Thyroid gland (tissue), 4 donors: ENCODE results near the gene HOXC4.

Source experiments
- POLR2A ChIP-seq, 2 donors: fragments of 450-650 bp; IDR thresholded peaks; one replicate each; pipeline ENCODE4 v1.6.1; 2017; ENCODE audit warnings: antibody characterized with exemption in 2 of 2, mild to moderate bottlenecking in 2 of 2, moderate library complexity in 1 of 2
- TF ChIP-seq, protein P1 (sequence below), 6 experiments: fragments of 200-600 bp in 3 of 6; fragments of 450-650 bp in 3 of 6; sonication (generic) in 3 of 6; IDR thresholded peaks; one replicate each; pipeline ENCODE4 v1.5.1; 2016 to 2019; ENCODE audit warnings: antibody characterized with exemption in 6 of 6, mild to moderate bottlenecking in 2 of 6, inconsistent platforms in 1 of 6, moderate library complexity in 1 of 6

GRCh38 chr12:54040648-54041047, 13.0 kb upstream of the HOXC4 start:
- TF ChIP-seq, protein P1, sequence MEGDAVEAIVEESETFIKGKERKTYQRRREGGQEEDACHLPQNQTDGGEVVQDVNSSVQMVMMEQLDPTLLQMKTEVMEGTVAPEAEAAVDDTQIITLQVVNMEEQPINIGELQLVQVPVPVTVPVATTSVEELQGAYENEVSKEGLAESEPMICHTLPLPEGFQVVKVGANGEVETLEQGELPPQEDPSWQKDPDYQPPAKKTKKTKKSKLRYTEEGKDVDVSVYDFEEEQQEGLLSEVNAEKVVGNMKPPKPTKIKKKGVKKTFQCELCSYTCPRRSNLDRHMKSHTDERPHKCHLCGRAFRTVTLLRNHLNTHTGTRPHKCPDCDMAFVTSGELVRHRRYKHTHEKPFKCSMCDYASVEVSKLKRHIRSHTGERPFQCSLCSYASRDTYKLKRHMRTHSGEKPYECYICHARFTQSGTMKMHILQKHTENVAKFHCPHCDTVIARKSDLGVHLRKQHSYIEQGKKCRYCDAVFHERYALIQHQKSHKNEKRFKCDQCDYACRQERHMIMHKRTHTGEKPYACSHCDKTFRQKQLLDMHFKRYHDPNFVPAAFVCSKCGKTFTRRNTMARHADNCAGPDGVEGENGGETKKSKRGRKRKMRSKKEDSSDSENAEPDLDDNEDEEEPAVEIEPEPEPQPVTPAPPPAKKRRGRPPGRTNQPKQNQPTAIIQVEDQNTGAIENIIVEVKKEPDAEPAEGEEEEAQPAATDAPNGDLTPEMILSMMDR (IDR thresholded peaks at IDR 0.05), result no peak
- no peak for TF ChIP-seq POLR2A (IDR thresholded peaks at IDR 0.05)
